SKM-1 treated with dmso at 0.1 percent for 144 hours (cell line): ENCODE measurements around the gene S100A12.
"Not testable (repeated sequence)": the region's sequence is repeated elsewhere in the genome, so short reads cannot be mapped to it uniquely, and the experiment has no call there.

ENCODE experiments used
- DNase-seq: peaks from one replicate; lab custom pipeline; 2025; ENCODE audit not compliant: unreplicated experiment; lab: John Stamatoyannopoulos, UW

The S100A12 gene

DNA sequence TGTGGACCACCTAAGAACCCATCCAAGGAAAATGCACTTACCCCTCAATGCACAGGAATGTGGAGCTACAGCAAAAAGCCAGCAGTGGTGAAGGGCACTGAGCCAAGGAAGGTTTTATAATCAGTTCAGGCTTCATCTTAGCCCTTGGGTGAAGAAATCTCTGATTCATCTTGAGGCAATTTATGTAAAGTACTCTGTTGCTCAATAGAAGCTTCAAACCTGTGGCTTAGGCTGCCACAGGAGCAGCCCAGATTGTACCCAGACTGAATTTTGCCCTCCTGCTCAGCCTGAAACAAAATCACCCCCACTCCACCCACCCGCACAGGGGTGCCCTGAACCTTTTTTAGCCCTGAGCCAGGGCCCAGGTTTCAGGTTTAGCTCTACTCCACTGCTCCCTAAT, at the start of gene S100A12:
TSS of gene S100A12 (minus strand) at position 111 of the 400 bp plus-strand sequence. CDS start 1,029 bp downstream, outside the sequence.
- DNase-seq, result peak; percentile 90

DNA sequence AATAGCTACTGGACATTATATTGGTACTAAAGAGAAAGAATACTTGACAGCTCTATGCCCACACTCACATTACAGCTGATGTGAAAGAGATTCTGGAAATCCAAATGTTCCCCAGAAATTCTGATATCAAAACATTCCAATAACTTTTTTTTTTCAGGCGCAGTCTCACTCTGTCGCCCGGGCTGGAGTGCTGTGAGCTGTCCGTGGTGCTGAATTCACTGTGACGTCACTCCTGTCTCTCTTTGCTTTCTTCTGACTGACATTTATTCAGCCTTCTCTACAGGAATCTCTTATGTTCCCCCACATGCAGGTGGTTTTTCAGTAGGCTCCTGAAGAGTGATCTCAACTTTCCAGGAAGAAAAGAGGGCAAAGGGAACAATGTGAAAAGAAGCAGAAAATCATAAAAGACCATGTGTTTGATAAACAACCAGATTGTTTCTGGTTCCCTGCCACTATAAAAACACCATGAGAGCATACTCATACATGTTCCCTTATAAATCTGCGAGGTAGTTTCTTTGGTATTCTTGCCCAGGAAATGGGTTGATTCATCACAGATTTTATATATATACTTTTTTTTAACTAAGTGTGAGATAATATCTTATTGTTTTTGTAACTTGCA, 47.1 kb upstream of the S100A12 start:
- peak; percentile 18 for DNase-seq

DNA sequence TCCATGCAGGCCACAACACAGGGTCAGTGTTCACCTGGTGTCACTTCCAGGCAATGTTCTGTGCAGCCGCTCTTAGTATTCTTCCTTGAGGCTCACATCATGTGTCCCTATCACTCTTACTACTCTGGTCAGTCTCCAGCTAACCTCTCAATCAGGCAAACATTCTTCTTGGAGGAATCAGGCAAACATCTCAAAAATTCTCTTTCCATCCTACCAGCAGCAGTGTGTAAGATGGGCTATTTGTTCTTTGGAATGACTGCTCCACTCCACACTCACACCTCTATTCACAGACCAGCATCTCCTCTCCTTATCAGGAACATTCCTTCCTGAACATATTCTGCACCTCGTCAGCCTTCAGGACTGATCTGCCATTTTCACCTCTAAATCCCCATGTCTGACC, 44.9 kb upstream of the S100A12 start:
- no peak for DNase-seq

DNA sequence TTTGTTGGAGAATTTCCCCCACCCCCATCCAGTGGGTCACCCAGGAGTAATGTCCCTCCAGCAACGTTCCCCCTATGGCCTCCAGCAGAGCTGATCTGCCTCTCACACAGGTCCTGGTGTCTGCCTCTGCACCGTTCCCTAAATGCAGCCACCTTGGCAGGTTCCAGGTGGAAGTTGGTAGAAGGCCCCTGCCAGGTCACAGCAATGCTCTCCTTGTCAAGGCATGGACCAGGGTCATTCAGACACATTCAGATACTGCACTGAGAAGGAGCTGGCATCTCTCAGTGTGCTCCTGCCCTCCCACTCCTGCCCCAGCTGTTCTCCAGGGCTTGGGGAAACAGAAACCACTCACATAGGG, 44.0 kb upstream of the S100A12 start:
- not testable (repeated sequence) for DNase-seq

DNA sequence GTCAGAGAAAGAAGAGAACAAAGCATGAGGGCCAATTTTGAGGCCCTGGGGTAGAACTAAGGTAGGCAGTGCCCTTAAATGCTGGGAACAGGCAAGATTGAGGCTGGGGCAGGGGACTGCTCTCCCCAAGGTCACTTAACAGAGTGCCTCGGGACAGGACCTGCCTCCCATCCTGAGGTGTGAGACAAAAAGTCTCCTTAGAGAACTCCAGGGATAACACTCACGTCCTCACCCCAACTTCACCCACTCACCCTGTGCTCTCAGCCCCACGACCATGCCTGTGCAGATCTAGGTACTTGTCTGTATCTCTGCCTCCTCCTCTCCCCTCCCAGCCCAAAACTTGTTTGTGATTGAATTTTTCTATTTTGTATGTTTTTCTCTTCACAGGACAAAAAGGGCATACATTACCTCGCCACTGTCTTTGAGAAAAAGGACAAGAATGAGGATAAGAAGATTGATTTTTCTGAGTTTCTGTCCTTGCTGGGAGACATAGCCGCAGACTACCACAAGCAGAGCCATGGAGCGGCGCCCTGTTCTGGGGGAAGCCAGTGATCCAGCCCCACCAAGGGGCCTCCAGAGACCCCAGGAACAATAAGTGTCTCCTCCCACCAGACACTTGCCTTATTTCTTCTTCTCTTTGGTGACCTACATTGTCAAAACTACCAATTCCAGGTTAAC, 43.5 kb upstream of the S100A12 start:
- DNase-seq, result not testable (repeated sequence)

DNA sequence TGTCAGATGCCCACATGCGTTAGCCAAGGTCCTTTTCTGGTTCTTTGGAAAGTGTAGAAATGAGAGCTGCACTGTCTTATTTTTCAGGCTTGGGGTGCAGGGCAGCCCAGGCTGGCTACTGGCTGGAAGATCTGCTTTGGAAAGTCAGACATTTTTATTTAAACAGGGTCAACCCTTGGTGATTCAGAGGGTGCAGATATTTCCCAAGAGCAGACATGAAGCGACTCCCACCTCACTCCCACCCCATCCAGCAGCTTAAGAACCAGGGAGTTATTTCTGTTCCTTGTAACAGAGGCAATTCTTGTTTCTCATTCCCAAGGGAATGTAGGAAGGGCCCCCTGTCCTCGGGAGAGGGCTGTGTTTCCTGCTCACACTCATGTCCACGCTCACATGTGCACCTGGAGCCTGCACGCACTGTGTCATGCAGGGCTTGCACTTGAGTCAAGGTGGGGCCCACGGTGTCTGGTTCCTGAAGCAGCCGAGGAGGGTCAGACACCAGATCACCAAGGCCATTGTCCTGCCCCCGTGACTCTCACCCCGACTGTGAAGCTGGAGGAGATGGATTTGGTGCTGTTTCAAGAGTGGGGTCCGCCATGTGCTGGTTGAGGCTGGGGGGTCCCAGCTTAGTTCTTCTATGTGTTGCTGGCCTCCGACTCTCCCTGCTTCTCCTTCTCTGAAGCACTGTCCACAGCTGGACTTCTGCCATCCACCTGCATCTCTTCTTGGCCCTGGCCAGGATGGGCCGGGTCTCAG, 41.9 kb upstream of the S100A12 start:
- no peak for DNase-seq

DNA sequence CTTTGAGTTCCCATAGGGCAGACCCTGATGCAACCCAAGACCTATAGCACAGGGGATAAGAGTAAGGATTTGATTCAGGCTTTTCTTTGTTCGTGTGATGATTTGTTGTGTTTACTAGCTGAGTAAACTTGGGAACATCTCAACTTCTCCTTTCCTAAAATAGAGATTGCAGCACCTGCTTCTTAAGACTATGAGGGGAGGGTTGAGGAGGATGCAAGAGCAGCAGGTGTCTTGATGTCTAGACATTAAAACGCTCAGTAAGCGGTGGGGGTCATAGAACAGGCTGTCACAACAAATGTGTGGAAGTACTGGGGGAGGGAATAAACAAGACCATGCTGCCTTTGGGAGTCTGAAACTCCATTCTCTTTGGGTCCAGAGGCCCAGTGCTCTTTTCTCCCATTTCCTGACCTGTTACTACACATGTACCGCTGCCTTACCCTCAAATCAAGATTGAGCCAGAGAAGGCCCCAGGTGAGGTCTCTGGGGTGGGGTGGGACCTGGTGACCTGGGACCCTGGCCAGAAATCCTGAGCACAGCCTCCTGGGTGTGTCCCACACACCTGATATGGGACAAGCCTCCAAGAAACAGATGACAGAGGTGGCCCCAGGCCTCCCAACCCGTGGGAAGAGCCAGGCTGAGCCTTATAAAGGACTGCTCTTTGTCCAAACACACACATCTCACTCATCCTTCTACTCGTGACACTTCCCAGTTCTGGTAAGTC, 40.6 kb upstream of the S100A12 start, which contains the start of gene S100A7A:
TSS of gene S100A7A (plus strand) at position 671 of the 721 bp plus-strand sequence. CDS start 1,563 bp downstream, outside the sequence.
- no peak for DNase-seq

DNA sequence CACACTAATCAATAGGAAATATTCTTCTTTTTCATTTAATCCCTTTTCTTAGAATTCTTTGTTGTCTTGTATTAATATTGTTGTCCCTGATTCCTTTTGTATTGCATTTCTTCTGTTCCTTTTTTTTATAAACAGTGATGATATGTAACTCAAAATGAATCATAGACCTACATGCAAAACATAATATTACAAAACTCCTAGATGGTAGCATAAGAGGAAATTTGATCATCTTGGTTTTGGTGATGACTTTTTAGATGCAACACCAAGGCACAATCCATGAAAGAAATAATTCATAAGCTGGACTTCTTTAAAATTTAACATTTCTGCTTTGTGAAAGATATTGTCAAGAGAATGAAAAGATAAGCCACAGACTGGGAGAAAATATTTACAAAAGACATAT, 38.5 kb upstream of the S100A12 start:
- DNase-seq, result not testable (repeated sequence)

DNA sequence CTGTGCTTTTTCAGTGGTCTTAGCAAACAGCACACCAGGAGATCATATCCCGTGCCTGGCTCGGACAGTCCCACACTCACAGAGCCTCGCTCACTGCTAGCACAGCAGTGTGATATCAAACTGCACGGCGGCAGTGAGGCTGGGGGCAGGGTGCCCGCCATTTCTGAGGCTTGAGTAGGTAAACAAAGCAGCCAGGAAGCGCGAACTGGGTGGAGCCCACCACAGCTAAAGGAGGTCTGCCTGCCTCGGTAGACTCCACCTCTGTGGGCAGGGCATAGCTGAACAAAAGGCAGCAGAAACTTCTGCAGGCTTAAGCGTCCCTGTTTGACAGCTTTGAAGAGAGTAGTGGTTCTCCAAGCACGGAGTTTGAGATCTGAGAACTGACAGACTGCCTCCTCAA, 31.9 kb upstream of the S100A12 start:
- not testable (repeated sequence) for DNase-seq

DNA sequence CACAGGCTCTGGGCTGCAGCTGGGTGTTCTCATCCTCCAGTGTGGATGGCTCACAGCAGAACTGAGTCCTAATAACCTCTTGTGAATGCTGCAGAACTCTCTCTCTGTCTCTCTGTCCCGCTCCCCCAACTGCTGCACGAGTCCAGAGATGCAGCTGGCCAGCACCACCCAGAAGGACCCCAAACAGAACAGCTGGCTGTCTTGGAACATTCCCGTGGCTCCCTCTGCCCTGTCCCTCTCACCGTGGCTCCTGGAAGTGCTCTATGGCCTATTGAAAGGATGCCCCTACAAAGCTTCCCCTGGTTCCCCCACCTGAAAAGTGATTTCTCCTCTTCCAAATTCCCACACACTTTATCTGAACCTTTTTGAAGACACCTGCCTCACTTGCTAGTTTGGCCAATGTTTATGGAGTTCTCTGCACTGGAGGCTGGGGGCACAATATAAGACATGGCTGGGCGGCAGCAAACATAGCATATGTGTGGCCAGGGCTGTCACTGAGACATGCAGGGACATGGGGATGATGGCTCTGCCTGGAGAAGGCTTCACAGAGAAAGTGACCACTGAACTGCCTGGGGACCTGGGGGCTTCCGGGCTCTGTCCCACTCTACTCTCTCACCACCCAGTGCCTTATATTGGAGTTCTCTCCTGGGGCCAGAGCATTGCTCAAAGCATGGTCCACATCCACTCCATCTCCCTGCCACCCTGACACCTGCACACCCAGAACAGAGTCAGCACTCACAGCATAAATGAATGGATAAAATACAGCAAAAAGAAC, 30.6 kb upstream of the S100A12 start:
- not testable (repeated sequence) for DNase-seq

DNA sequence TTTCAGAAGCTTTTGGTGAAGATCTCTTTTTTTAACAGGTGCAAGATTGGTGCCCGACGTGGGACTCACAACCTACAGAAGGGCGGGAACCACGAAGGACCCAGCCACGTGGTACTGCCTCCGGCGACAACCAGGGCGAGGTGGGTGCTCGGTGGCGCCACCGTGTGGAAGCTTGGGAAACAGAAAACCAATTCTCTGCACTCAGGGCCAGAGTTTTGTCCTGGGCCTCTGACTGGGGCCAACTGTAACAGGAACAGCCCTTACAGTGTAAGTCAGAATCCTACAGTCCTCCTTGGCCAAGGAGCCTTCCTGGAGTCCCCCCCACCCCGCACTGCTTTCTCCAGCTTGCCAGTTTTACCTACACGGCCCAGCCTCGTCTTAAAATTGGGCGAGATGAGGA, 29.3 kb upstream of the S100A12 start:
- peak; percentile 75 for DNase-seq

DNA sequence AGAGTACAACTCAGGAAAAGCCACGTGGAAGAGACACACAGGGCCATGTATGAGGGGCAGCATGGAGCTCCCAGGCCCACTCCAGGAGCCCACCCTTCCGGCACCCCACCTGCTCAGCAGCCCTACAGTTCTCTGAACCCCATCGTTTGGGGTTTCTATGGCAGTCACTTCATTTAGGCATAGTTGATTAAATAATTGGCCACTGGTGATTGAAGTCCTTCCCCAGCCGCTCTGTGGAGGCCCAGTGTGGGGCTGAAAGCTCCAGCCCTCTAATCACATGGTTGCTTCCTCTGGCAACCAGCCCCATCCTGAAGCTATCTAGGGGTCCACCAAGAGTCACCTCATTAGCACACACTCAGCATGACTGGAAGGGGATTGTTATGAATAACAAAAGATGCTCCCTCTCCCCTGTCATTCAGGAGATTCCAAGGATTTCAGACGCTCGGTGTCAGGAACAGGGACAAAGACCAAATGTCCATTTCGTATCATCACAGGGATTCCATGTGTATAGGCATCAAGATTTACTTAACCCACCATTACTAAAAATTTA, 28.7 kb upstream of the S100A12 start:
- no peak for DNase-seq

DNA sequence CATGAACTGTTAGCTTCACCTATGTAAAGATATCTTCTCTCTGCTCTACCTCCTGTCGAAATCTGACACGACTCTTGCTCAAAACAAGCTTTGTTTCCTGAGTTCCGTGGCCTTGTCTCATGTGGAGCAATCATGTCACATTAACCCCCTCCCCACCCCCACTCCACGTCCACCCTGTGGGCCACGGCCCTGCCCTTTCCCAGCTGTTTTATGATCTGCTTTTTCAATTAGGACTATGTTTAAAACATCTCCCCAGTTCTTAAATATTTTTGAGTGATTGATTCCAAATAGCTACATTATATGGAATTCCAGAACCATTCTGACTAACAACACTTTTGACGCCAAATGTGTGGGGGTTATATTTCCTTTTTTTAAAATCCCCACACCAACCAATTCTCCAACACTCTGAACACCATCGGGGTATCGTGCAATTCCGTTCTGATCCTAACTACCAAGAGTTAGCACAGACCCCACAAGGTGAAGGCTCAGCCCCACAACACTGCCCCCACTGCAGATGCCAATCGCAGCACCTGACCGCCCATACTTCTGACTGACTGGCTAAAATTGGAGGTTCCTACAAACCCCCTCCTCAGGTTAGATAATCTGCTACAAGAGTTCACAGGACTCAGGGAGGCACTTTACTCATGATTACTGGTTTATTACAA, 28.1 kb upstream of the S100A12 start:
- DNase-seq, result no peak

DNA sequence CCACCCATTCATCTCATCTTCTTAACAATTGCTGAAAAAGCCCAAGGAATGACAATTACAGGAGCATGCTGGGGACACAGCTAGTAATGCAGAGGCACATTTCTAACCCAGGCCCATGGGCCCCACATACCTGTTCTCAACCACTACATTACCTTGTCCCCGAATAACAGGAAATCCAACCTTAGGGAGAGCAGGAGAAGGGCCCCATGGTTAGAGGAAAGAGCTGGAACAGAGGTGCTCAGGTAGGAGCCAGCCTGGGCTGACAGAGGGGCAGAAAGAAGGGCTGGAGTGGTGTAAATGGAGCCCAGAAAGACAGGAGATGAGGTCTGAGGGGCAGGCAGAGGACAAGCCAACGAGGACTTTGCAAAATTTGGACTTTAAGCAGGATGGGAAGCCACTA, 26.8 kb upstream of the S100A12 start:
- DNase-seq, result no peak

DNA sequence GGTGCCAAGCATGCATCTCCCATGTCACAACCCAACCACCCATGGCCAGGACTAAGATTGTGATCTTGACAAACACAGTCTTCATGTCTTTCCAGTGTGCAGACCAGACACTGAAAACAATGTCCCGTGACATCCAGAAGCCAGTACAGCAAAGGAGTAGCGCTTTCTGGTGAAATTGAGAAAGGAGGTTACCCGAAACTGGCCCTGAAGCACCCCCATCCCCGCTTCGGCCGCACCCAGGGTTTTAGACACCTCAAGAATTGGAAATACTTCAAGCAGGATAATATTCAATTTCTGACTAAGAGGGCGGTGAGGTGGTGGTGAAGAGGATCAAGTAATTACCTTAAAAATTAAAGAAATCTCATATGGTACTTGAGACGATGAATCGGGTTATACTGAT, 26.0 kb upstream of the S100A12 start:
- no peak for DNase-seq

DNA sequence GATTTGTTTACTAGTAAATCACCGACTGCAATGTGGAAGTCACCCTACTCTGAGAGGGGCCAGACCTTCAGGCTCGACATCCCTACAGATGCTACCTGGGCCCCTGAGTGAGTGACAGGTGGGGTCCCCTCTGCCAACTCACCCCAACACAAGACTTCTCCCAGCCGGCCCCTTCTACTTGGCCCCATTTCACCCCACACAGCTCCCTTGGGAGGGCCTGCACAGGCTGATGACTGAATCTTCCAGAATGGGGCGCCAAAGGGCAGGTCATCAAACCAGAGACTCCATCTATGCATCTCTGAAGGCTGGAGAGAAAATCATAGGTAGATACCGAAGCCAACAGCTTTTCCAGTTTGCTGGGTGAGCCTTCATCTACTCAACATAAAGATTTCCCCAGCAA, 24.8 kb upstream of the S100A12 start:
- no peak for DNase-seq

DNA sequence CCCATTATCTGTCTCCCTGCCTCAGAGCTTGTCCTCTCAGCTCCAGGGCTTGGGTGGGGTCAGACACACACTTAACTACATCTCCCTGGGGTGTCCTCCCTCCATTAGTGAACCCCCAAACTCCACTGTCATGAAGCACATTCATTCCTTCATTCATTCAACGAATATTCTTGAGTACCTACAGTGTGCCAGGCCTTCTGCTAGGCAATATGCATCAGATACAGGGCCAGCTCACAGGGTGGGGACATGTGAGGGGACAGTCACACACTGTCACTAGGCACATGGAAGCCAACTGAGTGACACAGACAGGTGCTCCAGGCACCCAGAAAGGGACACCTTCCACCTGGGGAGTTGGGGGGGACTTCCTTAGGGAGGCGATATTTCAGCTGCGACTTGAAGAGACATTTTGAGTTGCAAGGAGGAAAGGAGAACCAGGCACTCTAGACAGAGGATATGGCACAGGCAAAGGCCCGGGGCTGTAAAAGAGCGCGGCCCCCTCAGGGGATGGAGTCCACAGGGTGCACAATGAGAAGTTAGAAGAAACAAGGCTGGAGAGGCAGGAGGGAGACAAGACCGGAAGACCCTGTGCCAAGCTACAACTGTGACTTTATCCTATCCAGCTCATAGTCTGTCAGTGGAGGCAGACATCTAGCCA, 24.1 kb upstream of the S100A12 start:
- DNase-seq, result no peak

DNA sequence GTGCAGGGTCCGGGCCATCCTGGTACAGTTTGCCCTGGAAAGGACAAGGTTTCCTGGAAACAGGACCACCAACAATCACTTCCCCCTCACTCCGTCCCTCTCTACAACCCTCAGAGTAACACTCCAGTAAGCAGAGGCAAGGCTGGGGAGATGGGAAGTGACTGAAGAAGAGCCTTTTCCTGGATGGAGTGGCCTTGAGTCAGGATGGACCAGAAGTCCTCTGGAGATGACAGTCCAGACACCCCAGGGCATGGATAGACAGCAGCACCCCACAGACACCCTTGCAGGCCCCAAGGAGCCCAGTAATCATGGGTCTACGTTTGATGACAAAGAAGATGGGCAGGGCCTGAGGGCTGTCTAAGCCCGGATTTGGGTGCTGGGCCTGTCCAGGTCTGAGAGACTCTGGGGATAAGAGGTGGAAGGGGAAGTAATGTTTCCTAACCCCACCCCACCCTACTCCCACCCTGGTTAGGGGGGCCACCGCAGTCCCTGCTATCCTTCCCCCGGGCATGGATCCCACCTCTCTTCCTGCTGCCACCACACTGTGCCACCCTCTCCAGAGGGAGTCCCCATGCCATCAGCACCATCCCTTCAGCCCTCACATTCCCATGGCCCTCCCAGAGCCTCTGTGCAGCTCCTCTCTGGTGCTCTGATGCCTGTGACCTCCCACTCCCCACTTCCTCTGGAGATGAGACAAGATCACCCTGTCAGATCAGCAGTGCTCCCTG, 22.7 kb upstream of the S100A12 start:
- DNase-seq, result no peak
